Measurements from ENCODE around the gene MUL1. TPM values are rescaled to one million over a fixed set of nuclear protein-coding genes. Genes with fewer than 3 reads are reported as not detected.

Gene MUL1
- total and polyA plus RNA-seq, 4 donors: 6.0 to 32.6 (median 24.6) TPM

- Histone ChIP-seq H3K9me3 (ENCODE audit: control insufficient read depth in 4 of 4, insufficient read depth in 3 of 4, low read length in 3 of 4) (peaks cover 0 to 10% (median 0%) of the 10 kb centered on the region in 4 donors), H3K27me3 (ENCODE audit: control insufficient read depth in 3 of 3, insufficient read depth in 3 of 3, low read length in 2 of 3) (peaks cover 16 to 55% (median 27%) of the 10 kb centered on the region in 3 donors), H3K9ac (ENCODE audit: insufficient read depth in 1 of 2, low read length in 2 of 2) (no peak overlapping the region), H3K4me3 (peak overlapping the region; percentile 19), H3K4me1 (ENCODE audit: control insufficient read depth in 5 of 5, insufficient read depth in 5 of 5, low read length in 5 of 5) (peaks cover 0 to 17% (median 4%) of the 10 kb centered on the region in 5 donors), H3K27ac (ENCODE audit: low read depth in 1 of 2, low read length in 1 of 2) (no peak overlapping the region), H3K36me3 (ENCODE audit: control insufficient read depth in 4 of 4, insufficient read depth in 4 of 4, low read length in 4 of 4) (no peaks in the 10 kb centered on the region)
- no peak for ATAC-seq (ENCODE audit: insufficient read depth, low FRiP score)
- TF ChIP-seq, protein P1, sequence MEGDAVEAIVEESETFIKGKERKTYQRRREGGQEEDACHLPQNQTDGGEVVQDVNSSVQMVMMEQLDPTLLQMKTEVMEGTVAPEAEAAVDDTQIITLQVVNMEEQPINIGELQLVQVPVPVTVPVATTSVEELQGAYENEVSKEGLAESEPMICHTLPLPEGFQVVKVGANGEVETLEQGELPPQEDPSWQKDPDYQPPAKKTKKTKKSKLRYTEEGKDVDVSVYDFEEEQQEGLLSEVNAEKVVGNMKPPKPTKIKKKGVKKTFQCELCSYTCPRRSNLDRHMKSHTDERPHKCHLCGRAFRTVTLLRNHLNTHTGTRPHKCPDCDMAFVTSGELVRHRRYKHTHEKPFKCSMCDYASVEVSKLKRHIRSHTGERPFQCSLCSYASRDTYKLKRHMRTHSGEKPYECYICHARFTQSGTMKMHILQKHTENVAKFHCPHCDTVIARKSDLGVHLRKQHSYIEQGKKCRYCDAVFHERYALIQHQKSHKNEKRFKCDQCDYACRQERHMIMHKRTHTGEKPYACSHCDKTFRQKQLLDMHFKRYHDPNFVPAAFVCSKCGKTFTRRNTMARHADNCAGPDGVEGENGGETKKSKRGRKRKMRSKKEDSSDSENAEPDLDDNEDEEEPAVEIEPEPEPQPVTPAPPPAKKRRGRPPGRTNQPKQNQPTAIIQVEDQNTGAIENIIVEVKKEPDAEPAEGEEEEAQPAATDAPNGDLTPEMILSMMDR (IDR thresholded peaks at IDR 0.05; ENCODE audit: control extremely low read depth, extremely low read depth): no peak
- DNase-seq: peak; percentile 19 to 28 (median 22)
- WGBS, 2 donors: 2 to 3% methylated on average over 69 to 82 of the region's 82 CpGs
Observed at GRCh38 chr1:20552728-20553445, 44.9 kb upstream of the MUL1 start.

DNA sequence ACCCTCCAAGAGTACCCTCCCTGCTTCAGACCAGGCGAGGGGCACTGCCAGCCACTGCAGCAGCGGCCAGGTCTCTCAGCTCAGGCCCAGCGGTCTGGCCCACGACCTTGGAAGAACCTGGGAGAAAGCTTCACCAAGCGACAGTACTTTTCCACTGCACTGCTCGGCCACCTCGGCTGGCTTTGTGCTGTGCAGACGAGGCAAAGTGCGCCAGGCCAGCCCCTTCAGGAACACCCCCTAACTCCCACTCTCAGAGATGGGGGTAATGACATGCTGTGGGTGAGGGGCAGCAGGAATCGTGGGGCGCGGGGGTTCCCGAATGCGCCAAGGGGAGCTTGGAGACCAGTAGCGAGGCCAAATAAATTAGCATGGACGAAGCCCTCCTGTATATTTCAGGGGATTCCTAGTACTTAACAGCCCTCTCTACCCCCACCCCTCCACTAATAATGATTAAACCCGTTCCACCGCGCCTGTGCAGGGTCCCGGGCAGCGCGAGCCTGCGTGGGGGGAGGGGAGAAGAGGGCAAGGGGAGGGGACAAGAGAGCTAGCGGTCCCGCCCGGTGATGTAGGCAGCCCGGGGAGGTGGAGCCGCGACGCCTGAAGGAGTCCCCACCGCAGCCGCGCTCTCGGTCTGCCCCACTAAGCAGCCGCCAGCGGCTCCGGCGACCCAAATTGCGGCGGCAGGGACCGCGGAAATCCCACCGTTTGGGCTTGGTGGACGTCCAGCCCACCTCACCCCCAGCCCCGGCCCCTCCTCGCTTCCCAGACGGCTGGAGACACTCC, 44.2 kb upstream of the MUL1 start, which contains the start of gene FAM43B:
Gene FAM43B, plus strand, starts transcription at position 629 of the 783 bp plus-strand sequence. CDS start 401 bp downstream, outside the sequence.
- Histone ChIP-seq H3K9me3 (ENCODE audit: control insufficient read depth in 4 of 4, insufficient read depth in 3 of 4, low read length in 3 of 4) (peaks cover 0 to 10% (median 0%) of the 10 kb centered on the region in 4 donors), H3K27me3 (ENCODE audit: control insufficient read depth in 3 of 3, insufficient read depth in 3 of 3, low read length in 2 of 3) (peaks cover 16 to 51% (median 27%) of the 10 kb centered on the region in 3 donors), H3K9ac (ENCODE audit: insufficient read depth in 1 of 2, low read length in 2 of 2) (peak within 1 kb of the TSS in 1 of 2 donors; percentile 72), H3K4me3 (peak within 1 kb of the TSS; percentile 19), H3K36me3 (ENCODE audit: control insufficient read depth in 4 of 4, insufficient read depth in 4 of 4, low read length in 4 of 4) (no peaks in the 10 kb centered on the region), H3K27ac (ENCODE audit: low read depth in 1 of 2, low read length in 1 of 2) (no peak within 1 kb of the TSS), H3K4me1 (ENCODE audit: control insufficient read depth in 5 of 5, insufficient read depth in 5 of 5, low read length in 5 of 5) (peaks cover 0 to 17% (median 4%) of the 10 kb centered on the region in 5 donors)
- no peak for ATAC-seq (ENCODE audit: insufficient read depth, low FRiP score)
- TF ChIP-seq, protein P1 (IDR thresholded peaks at IDR 0.05; ENCODE audit: control extremely low read depth, extremely low read depth): no peak
- WGBS, 2 donors: 3 to 7% methylated on average over 30 to 47 of the region's 47 CpGs
- peak; percentile 92 to 95 (median 92) for DNase-seq

GRCh38 chr1:20551161-20551560, 43.2 kb upstream of the MUL1 start:
- Histone ChIP-seq H3K9me3 (ENCODE audit: control insufficient read depth in 4 of 4, insufficient read depth in 3 of 4, low read length in 3 of 4) (peaks cover 0 to 10% (median 0%) of the 10 kb centered on the region in 4 donors), H3K27ac (ENCODE audit: low read depth in 1 of 2, low read length in 1 of 2) (no peak overlapping the region), H3K4me3 (no peak overlapping the region), H3K36me3 (ENCODE audit: control insufficient read depth in 4 of 4, insufficient read depth in 4 of 4, low read length in 4 of 4) (no peaks in the 10 kb centered on the region), H3K9ac (ENCODE audit: insufficient read depth in 1 of 2, low read length in 2 of 2) (no peak overlapping the region), H3K4me1 (ENCODE audit: control insufficient read depth in 5 of 5, insufficient read depth in 5 of 5, low read length in 5 of 5) (peaks cover 0 to 17% (median 4%) of the 10 kb centered on the region in 5 donors), H3K27me3 (ENCODE audit: control insufficient read depth in 3 of 3, insufficient read depth in 3 of 3, low read length in 2 of 3) (peaks cover 16 to 54% (median 27%) of the 10 kb centered on the region in 3 donors)
- ATAC-seq (ENCODE audit: insufficient read depth, low FRiP score) (no peak), DNase-seq (no peak)
- 55 to 81% methylated on average over 3 of the region's 3 CpGs for WGBS, 2 donors
- TF ChIP-seq, protein P1 (IDR thresholded peaks at IDR 0.05; ENCODE audit: control extremely low read depth, extremely low read depth): no peak
